ENCODE data around the gene PALLD. TPM values are rescaled to one million over a fixed set of nuclear protein-coding genes. Genes with fewer than 3 reads are reported as not detected.

PALLD gene
- total RNA-seq, 4 donors from 2014 or later, result 1,036 to 2,270 (median 2,202) TPM

DNA sequence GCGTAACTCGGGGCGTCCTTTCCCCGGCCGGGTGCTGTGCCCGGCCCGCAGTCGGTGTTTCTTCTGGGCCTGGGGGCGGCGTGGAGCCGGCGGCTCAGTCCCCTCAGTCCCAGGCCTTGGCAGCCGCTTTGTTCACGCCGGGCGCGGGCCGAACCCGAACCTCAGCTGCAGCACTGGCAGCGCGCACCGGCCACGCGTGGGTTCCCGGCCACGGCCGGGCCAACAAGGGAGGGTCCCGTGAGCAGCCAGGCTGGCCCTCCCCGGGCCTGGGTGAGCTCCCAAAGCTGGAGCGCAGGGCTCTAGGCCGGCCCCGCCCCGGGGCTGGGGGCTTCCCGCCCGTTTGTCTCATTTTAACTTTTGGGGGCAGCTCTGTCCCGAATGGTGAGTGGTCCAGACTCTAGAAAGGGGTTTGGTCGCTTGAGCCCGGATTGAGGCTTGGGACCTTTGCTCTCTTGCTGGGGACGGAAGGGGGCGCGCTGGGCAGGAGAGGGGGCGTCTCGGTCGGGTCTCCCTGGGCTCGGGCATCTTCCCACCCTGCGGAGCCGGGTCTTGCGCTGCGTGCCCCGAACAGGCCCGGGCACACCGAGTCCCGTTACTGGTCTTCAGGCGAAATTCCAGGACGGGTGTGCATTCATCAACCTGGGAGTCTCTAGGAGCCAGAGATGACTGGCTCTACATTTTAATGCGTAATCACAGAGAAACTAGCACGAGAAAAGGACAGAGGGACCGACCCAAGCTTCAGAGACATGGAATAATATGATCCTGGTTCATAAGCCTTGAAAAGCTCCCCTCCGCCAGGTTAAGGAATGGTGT lies 336.1 kb downstream of the PALLD start:
- no peaks in the 10 kb centered on the region for H3K27me3 ChIP-seq

DNA sequence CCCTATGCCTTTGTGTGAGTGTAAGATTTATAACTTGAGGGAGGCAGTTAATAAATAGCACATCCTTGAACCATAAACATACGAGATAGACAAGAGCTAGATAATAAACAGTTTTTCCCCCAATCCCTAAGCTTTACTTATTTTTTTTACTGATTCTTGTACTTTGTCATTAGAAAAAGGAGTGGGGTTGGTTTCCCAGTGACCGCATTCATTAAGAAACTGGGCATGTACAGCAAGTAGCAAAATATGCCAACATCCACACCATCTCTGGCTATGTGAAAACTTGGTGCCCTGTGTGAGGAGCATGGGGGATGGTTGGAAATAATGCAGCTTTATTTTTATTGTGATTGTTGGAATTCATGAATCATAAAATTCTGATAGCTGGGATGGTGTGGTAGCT lies 337.0 kb downstream of the PALLD start:
- Histone ChIP-seq H3K4me3 (peak overlapping the region; percentile 61 to 87), H3K9me3 (no peaks in the 10 kb centered on the region), H3K27ac (peak overlapping the region; percentile 88 to 100 (median 96)), H3K27me3 (no peaks in the 10 kb centered on the region), H3K36me3 (no peaks in the 10 kb centered on the region), H3K4me1 (peaks cover 0 to 53% (median 0%) of the 10 kb centered on the region in 3 donors)
- no peak for TF ChIP-seq EP300 (IDR thresholded peaks at IDR 0.05)
- TF ChIP-seq POLR2AphosphoS5 (IDR thresholded peaks at IDR 0.05), result peak; percentile 19
- ATAC-seq, result no peak
- 28 to 36% methylated on average over 2 of the region's 2 CpGs for WGBS, 2 donors (ENCODE audit: low coverage in 1 of 2)

More for the DNA sequence above, 336.1 kb downstream of the PALLD start:
- WGBS, 2 donors (ENCODE audit: low coverage in 1 of 2), result 18 to 33% methylated on average over 3 to 5 of the region's 59 CpGs
- Histone ChIP-seq H3K27ac (peak overlapping the region; percentile 88 to 100 (median 96)), H3K9me3 (no peaks in the 10 kb centered on the region), H3K4me3 (peak overlapping the region; percentile 61 to 87), H3K4me1 (peaks cover 0 to 43% (median 0%) of the 10 kb centered on the region in 3 donors), H3K36me3 (no peaks in the 10 kb centered on the region)
- TF ChIP-seq POLR2AphosphoS5 (IDR thresholded peaks at IDR 0.05) (peak; percentile 79), EP300 (IDR thresholded peaks at IDR 0.05) (no peak), POLR2A (IDR thresholded peaks at IDR 0.05) (peak; percentile 18 to 20)
- TF ChIP-seq, protein P1, sequence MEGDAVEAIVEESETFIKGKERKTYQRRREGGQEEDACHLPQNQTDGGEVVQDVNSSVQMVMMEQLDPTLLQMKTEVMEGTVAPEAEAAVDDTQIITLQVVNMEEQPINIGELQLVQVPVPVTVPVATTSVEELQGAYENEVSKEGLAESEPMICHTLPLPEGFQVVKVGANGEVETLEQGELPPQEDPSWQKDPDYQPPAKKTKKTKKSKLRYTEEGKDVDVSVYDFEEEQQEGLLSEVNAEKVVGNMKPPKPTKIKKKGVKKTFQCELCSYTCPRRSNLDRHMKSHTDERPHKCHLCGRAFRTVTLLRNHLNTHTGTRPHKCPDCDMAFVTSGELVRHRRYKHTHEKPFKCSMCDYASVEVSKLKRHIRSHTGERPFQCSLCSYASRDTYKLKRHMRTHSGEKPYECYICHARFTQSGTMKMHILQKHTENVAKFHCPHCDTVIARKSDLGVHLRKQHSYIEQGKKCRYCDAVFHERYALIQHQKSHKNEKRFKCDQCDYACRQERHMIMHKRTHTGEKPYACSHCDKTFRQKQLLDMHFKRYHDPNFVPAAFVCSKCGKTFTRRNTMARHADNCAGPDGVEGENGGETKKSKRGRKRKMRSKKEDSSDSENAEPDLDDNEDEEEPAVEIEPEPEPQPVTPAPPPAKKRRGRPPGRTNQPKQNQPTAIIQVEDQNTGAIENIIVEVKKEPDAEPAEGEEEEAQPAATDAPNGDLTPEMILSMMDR (IDR thresholded peaks at IDR 0.05), result peak in 1 of 4 experiments; percentile 49
- peak; percentile 31 for ATAC-seq

DNA sequence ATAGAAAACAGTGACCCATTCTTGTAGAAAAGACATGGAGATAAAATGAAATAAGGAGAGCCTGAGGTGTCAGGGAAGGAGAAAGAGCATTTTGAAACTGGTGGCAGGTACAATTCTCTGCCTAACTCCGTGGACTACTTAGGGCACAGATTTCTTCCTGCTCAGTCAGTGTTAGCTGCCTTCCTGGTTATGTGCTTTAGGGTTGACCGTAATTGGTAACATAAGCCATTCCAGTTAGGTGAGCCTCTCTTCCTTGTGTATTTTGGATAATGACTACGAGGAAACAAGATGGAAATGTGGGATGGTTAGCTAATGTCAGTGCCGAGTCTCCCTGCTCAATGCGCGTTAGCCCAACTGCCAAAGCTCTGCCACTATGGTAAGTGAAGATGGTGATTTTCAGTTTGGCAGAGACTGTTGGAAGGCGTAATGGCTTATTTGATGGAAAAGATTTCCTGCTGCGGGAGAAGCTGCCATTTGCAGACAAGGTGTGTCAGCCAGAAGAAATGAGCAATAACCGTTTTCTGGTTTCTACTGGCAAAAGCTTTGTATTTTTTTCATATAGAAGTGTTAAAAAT lies 339.1 kb downstream of the PALLD start:
- no peaks in the 10 kb centered on the region for H3K9me3 ChIP-seq
- no peak for ATAC-seq
- peak overlapping the region; percentile 88 to 100 (median 96) for H3K27ac ChIP-seq
- peak overlapping the region; percentile 61 to 87 for H3K4me3 ChIP-seq
- no peaks in the 10 kb centered on the region for H3K36me3 ChIP-seq
- WGBS, 2 donors (ENCODE audit: low coverage in 1 of 2), result 40 to 51% methylated on average over 9 of the region's 9 CpGs
- peak; percentile 69 for TF ChIP-seq POLR2AphosphoS5 (IDR thresholded peaks at IDR 0.05)
- TF ChIP-seq, protein P1 (IDR thresholded peaks at IDR 0.05), result no peak
- peaks cover 6 to 69% (median 9%) of the 10 kb centered on the region in 3 donors for H3K4me1 ChIP-seq
- no peaks in the 10 kb centered on the region for H3K27me3 ChIP-seq

DNA sequence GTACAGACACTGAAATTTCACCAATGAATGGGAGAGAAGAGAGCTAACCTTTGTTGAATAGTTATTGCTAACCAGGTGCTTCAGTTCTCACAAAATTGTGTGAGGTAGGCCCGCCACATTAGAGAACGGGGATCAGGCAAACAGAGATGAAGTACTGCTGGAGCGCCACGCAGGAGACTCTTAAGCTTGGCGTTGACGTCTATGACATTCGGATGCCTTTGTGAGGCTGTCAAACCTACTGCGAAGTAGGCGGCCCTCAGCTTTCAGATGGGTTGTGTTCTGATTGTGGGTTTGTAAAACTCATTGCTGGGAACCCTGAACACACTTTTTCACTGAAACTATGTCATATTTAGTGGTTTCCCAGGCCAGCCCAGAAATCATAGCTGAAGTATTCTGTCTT lies 339.6 kb downstream of the PALLD start:
- peak overlapping the region; percentile 61 to 87 for H3K4me3 ChIP-seq
- peak; percentile 21 for TF ChIP-seq POLR2AphosphoS5 (IDR thresholded peaks at IDR 0.05)
- no peak for TF ChIP-seq POLR2A (IDR thresholded peaks at IDR 0.05)
- TF ChIP-seq, protein P1 (IDR thresholded peaks at IDR 0.05), result no peak
- TF ChIP-seq EP300 (IDR thresholded peaks at IDR 0.05), result no peak
- H3K4me1 ChIP-seq, result peaks cover 9 to 69% (median 13%) of the 10 kb centered on the region in 3 donors
- no peaks in the 10 kb centered on the region for H3K36me3 ChIP-seq
- ATAC-seq, result no peak
- no peaks in the 10 kb centered on the region for H3K9me3 ChIP-seq
- peak overlapping the region; percentile 88 to 100 (median 96) for H3K27ac ChIP-seq
- WGBS, 2 donors (ENCODE audit: low coverage in 1 of 2), result 47 to 68% methylated on average over 8 to 9 of the region's 9 CpGs
- H3K27me3 ChIP-seq, result no peaks in the 10 kb centered on the region

DNA sequence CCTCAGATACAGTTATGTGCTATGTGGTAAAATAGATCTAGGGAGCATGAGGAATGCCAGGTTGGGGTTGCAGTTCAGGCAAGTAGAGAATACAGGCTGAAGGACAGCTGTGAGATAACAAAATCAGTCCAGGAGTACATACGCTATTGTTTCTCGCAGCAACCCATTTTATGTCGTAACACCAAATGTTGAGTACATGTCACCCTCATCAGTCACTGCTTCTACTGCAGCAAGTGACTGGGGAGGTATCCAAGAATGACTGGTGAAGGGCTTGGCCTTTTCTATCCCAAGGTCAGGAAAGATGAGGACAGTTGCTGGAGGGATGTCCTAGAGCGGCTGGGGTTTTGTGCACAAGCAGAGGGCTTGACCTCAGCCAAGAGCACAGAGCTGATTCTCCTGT lies 341.1 kb downstream of the PALLD start:
- no peaks in the 10 kb centered on the region for H3K9me3 ChIP-seq
- no peaks in the 10 kb centered on the region for H3K27me3 ChIP-seq
- TF ChIP-seq POLR2AphosphoS5 (IDR thresholded peaks at IDR 0.05) (no peak), EP300 (IDR thresholded peaks at IDR 0.05) (no peak), POLR2A (IDR thresholded peaks at IDR 0.05) (no peak)
- TF ChIP-seq, protein P1 (IDR thresholded peaks at IDR 0.05), result no peak
- H3K36me3 ChIP-seq, result peaks cover 0 to 10% of the 10 kb centered on the region in 2 donors
- 39 to 59% methylated on average over 3 to 4 of the region's 4 CpGs for WGBS, 2 donors (ENCODE audit: low coverage in 1 of 2)
- peak overlapping the region; percentile 88 to 100 (median 96) for H3K27ac ChIP-seq
- ATAC-seq, result no peak
- H3K4me3 ChIP-seq, result peak overlapping the region; percentile 61 to 87
- peaks cover 16 to 81% (median 20%) of the 10 kb centered on the region in 3 donors for H3K4me1 ChIP-seq

Data from gastroesophageal sphincter (tissue), 4 donors.